HEK293 (cell line): ENCODE results near the gene ARHGAP32.

ENCODE experiments used
- CTCF ChIA-PET: fragments of 350-600 bp; formaldehyde crosslinking; extraction: SDS; loops from one replicate; lab custom pipeline; 2021; ENCODE audit warnings: antibody characterized with exemption; lab: Yijun Ruan, JAX
- POLR2A ChIA-PET: fragments of 300-600 bp; formaldehyde crosslinking; extraction: SDS; loops from one replicate; lab custom pipeline; 2020; ENCODE audit warnings: antibody characterized with exemption, inconsistent platforms; lab: Yijun Ruan, JAX
- H3K27ac ChIP-seq: fragments of 200-500 bp; sonication (Bioruptor generic); 2 replicates; pipeline ENCODE4 v1.5.1; 2014; ENCODE audit warnings: low read depth, low read length, control low read depth, inconsistent platforms; ENCODE audit errors: extremely low read depth
- H3K36me3 ChIP-seq, 2 experiments: fragments of 200-500 bp in 1 of 2; sonication (Bioruptor generic) in 1 of 2; 1 replicate in 1 of 2; 2 replicates in 1 of 2; pipeline ENCODE4 v1.5.1; 2014 to 2017; ENCODE audit warnings: inconsistent platforms in 2 of 2, low read length in 2 of 2; ENCODE audit not compliant: control insufficient read depth in 2 of 2, insufficient read depth in 1 of 2
- H3K4me1 ChIP-seq: fragments of 200-500 bp; sonication (Bioruptor generic); 2 replicates; pipeline ENCODE4 v1.5.1; 2014; ENCODE audit warnings: mild to moderate bottlenecking, low read length, inconsistent platforms; ENCODE audit not compliant: control insufficient read depth, insufficient read depth
- H3K4me3 ChIP-seq: 2 replicates; pipeline ENCODE4 v1.5.1; 2011; ENCODE audit warnings: low read depth, mild to moderate bottlenecking, control low read depth, low read length, moderate library complexity
- H3K9me3 ChIP-seq: fragments of 200-500 bp; sonication (Bioruptor generic); 2 replicates; pipeline ENCODE4 v1.5.1; 2014; ENCODE audit warnings: low read depth, low read length, inconsistent platforms; ENCODE audit not compliant: control insufficient read depth, insufficient read depth
- GLIS2 ChIP-seq: fragments of 450-650 bp; formaldehyde crosslinking; IDR thresholded peaks from 2 replicates; pipeline ENCODE4 v1.5.1; 2016; ENCODE audit warnings: missing biosample characterization, missing genetic modification characterization
- KLF7 ChIP-seq: fragments of 450-650 bp; formaldehyde crosslinking; IDR thresholded peaks from 2 replicates; pipeline ENCODE4 v1.5.1; 2016; ENCODE audit warnings: missing biosample characterization, missing genetic modification characterization, borderline replicate concordance
- PBX3 ChIP-seq: sonication (generic); formaldehyde crosslinking; IDR thresholded peaks from 2 replicates; pipeline ENCODE4 v1.8.1; 2022; ENCODE audit warnings: mild to moderate bottlenecking, moderate library complexity, missing genetic modification reagents
- SP2 ChIP-seq: fragments of 450-650 bp; formaldehyde crosslinking; IDR thresholded peaks from 2 replicates; pipeline ENCODE4 v1.5.1; 2016; ENCODE audit warnings: missing biosample characterization, missing genetic modification characterization
- YY2 ChIP-seq: fragments of 450-650 bp; formaldehyde crosslinking; IDR thresholded peaks from 2 replicates; pipeline ENCODE4 v1.5.1; 2016; ENCODE audit warnings: missing biosample characterization, missing genetic modification characterization
- ZBTB1 ChIP-seq: fragments of 450-650 bp; formaldehyde crosslinking; IDR thresholded peaks from 2 replicates; pipeline ENCODE4 v1.5.1; 2016; ENCODE audit warnings: missing biosample characterization, missing genetic modification characterization
- ZBTB26 ChIP-seq: fragments of 450-650 bp; formaldehyde crosslinking; optimal IDR thresholded peaks from 2 replicates; pipeline ENCODE3; 2016; ENCODE audit warnings: missing biosample characterization, mild to moderate bottlenecking, missing genetic modification characterization
- ZNF175 ChIP-seq: fragments of 450-650 bp; formaldehyde crosslinking; IDR thresholded peaks from 2 replicates; pipeline ENCODE4 v1.5.1; 2016; ENCODE audit warnings: missing biosample characterization, missing genetic modification characterization
- ZNF239 ChIP-seq: fragments of 450-650 bp; formaldehyde crosslinking; IDR thresholded peaks from 2 replicates; pipeline ENCODE4 v1.5.1; 2016; ENCODE audit warnings: missing biosample characterization, missing genetic modification characterization
- ZNF248 ChIP-seq: fragments of 450-650 bp; formaldehyde crosslinking; IDR thresholded peaks from 2 replicates; pipeline ENCODE4 v1.5.1; 2017; ENCODE audit warnings: missing biosample characterization, missing genetic modification characterization
- ZNF311 ChIP-seq: fragments of 450-650 bp; formaldehyde crosslinking; IDR thresholded peaks from 2 replicates; pipeline ENCODE4 v1.5.1; 2017; ENCODE audit warnings: missing biosample characterization, missing genetic modification characterization, borderline replicate concordance
- ZNF391 ChIP-seq: fragments of 450-650 bp; formaldehyde crosslinking; IDR thresholded peaks from 2 replicates; pipeline ENCODE4 v1.5.1; 2016; ENCODE audit warnings: low read depth, missing biosample characterization, missing genetic modification characterization, borderline replicate concordance
- ZNF423 ChIP-seq: fragments of 450-650 bp; formaldehyde crosslinking; IDR thresholded peaks from 2 replicates; pipeline ENCODE4 v1.5.1; 2016; ENCODE audit warnings: missing biosample characterization, missing genetic modification characterization
- ZNF530 ChIP-seq: fragments of 450-650 bp; formaldehyde crosslinking; IDR thresholded peaks from 2 replicates; pipeline ENCODE4 v1.5.1; 2016; ENCODE audit warnings: low read depth, missing biosample characterization, missing genetic modification characterization
- ZNF548 ChIP-seq: fragments of 450-650 bp; formaldehyde crosslinking; IDR thresholded peaks from 2 replicates; pipeline ENCODE4 v1.5.1; 2016; ENCODE audit warnings: missing biosample characterization, missing genetic modification characterization
- ZNF549 ChIP-seq: fragments of 450-650 bp; IDR thresholded peaks from 2 replicates; pipeline ENCODE4 v1.5.1; 2018; ENCODE audit warnings: missing biosample characterization, missing genetic modification characterization, mild to moderate bottlenecking, inconsistent platforms, moderate library complexity
- ZNF585B ChIP-seq: fragments of 450-650 bp; formaldehyde crosslinking; IDR thresholded peaks from 2 replicates; pipeline ENCODE4 v1.5.1; 2016; ENCODE audit warnings: missing biosample characterization, missing genetic modification characterization
- ZNF610 ChIP-seq: fragments of 450-650 bp; formaldehyde crosslinking; IDR thresholded peaks from 2 replicates; pipeline ENCODE4 v1.5.1; 2016; ENCODE audit warnings: missing biosample characterization, missing genetic modification characterization, borderline replicate concordance
- ZNF626 ChIP-seq: fragments of 450-650 bp; sonication (Bioruptor Pico); formaldehyde crosslinking; IDR thresholded peaks from 2 replicates; pipeline ENCODE4 v1.5.1; 2018; ENCODE audit warnings: missing biosample characterization, missing genetic modification characterization, inconsistent platforms
- ZNF629 ChIP-seq: fragments of 450-650 bp; formaldehyde crosslinking; IDR thresholded peaks from 2 replicates; pipeline ENCODE4 v1.5.1; 2017; ENCODE audit warnings: missing biosample characterization, missing genetic modification characterization
- ZNF785 ChIP-seq: fragments of 450-650 bp; formaldehyde crosslinking; IDR thresholded peaks from 2 replicates; pipeline ENCODE4 v1.5.1; 2016; ENCODE audit warnings: missing biosample characterization, missing genetic modification characterization
- ZNF830 ChIP-seq: fragments of 450-650 bp; IDR thresholded peaks from 2 replicates; pipeline ENCODE4 v1.5.0; 2018; ENCODE audit warnings: missing biosample characterization, missing genetic modification characterization, low read depth, mild to moderate bottlenecking, moderate library complexity
- ZNF843 ChIP-seq: fragments of 450-650 bp; formaldehyde crosslinking; IDR thresholded peaks from 2 replicates; pipeline ENCODE4 v1.5.1; 2016; ENCODE audit warnings: missing biosample characterization, missing genetic modification characterization
- TF ChIP-seq, protein P1 (sequence below): fragments of 450-650 bp; formaldehyde crosslinking; IDR thresholded peaks from 2 replicates; pipeline ENCODE4 v1.5.1; 2016; ENCODE audit warnings: missing biosample characterization, missing genetic modification characterization
- TF ChIP-seq, protein P2 (sequence below): fragments of 450-650 bp; formaldehyde crosslinking; IDR thresholded peaks from 2 replicates; pipeline ENCODE4 v1.5.1; 2016; ENCODE audit warnings: missing biosample characterization, missing genetic modification characterization

The ARHGAP32 gene

DNA sequence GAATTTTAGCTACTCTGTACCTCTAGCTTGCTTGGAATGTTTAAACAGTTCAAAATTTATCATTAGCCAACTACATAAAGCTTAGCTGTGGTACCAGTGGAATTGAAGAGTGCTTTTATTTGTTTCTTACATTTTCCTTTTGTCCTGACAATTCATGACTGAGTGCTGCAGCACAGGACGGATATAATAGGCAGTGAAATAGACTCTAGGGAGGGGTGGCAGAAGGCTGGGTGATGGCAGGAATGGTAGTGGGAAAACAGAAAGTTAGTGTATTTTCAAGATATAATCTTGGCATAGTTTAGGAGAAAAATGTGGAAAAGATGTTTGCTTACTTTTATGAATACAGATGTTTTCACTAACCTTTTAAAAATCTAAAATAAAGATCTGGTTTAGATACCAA is 31.1 kb upstream of the ARHGAP32 start:
- no peaks in the 10 kb centered on the region for H3K9me3 ChIP-seq
- no peaks in the 10 kb centered on the region for H3K36me3 ChIP-seq
- ChIA-PET CTCF (interaction anchor here (0.7 kb wide), 1 partner anchor 35 kb away, joined by 3 read pairs; no protein-coding TSS in a partner anchor), POLR2A (no interaction called here)
- TF ChIP-seq ZNF785 (tag by site-specific recombination) (no peak), ZNF629 (no peak), ZNF830 (no peak), ZNF391 (tag by site-specific recombination) (no peak), ZNF843 (no peak), ZBTB26 (tag by site-specific recombination) (no peak)
- H3K4me1 ChIP-seq = 0 out of 2 replicates have a peak, but pooled peaks cover 2% of the 10 kb centered on the region
- H3K27ac ChIP-seq = no peak overlapping the region
- H3K4me3 ChIP-seq = no peak overlapping the region

DNA sequence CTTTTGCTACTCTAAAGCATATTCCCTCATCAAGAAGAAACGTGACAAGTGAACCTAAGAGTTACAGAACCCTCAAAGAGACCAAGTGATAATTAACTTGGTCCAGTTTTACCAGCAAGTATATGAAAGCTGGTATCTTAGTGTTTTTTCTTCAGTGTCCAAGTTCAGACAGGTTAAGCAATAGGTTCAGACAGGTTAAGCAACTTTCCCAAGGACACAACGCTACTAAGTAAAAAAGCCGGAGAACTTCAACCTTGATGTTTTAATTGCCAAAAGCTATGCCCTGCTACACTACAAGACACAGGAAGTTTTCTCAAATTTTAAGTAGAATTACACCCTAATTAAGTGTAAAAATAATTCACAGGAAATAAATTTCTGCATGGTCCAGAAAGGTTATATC is 30.0 kb upstream of the ARHGAP32 start:
- POLR2A ChIA-PET = no interaction called here
- CTCF ChIA-PET = no interaction called here
- TF ChIP-seq ZNF610 (tag by site-specific recombination) (no peak), PBX3 (no peak), ZNF548 (tag by site-specific recombination) (no peak), GLIS2 (tag by site-specific recombination) (no peak), ZNF423 (tag by site-specific recombination) (no peak), ZNF530 (tag by site-specific recombination) (no peak), ZBTB1 (tag by site-specific recombination) (no peak), ZNF626 (no peak), ZNF311 (tag by site-specific recombination) (no peak), ZNF239 (tag by site-specific recombination) (no peak), ZNF175 (tag by site-specific recombination) (no peak), ZNF549 (no peak), KLF7 (tag by site-specific recombination) (no peak), SP2 (tag by site-specific recombination) (no peak), ZNF248 (tag by site-specific recombination) (no peak), YY2 (tag by site-specific recombination) (no peak), ZNF585B (no peak)
- TF ChIP-seq, protein P1, sequence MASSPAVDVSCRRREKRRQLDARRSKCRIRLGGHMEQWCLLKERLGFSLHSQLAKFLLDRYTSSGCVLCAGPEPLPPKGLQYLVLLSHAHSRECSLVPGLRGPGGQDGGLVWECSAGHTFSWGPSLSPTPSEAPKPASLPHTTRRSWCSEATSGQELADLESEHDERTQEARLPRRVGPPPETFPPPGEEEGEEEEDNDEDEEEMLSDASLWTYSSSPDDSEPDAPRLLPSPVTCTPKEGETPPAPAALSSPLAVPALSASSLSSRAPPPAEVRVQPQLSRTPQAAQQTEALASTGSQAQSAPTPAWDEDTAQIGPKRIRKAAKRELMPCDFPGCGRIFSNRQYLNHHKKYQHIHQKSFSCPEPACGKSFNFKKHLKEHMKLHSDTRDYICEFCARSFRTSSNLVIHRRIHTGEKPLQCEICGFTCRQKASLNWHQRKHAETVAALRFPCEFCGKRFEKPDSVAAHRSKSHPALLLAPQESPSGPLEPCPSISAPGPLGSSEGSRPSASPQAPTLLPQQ (tag by site-specific recombination) = no peak
- TF ChIP-seq, protein P2, sequence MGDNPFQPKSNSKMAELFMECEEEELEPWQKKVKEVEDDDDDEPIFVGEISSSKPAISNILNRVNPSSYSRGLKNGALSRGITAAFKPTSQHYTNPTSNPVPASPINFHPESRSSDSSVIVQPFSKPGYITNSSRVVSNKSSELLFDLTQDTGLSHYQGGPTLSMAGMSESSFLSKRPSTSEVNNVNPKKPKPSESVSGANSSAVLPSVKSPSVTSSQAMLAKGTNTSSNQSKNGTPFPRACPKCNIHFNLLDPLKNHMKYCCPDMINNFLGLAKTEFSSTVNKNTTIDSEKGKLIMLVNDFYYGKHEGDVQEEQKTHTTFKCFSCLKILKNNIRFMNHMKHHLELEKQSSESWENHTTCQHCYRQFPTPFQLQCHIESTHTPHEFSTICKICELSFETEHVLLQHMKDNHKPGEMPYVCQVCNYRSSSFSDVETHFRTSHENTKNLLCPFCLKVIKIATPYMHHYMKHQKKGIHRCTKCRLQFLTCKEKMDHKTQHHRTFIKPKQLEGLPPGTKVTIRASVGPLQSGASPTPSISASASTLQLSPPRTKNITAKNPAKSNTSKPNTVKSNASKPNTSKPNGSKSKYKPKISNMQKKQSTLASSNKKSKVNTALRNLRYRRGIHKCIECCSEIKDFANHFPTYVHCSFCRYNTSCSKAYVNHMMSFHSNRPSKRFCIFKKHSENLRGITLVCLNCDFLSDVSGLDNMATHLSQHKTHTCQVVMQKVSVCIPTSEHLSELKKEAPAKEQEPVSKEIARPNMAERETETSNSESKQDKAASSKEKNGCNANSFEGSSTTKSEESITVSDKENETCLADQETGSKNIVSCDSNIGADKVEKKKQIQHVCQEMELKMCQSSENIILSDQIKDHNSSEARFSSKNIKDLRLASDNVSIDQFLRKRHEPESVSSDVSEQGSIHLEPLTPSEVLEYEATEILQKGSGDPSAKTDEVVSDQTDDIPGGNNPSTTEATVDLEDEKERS (tag by site-specific recombination) = no peak

More for the DNA sequence above, 30.0 kb upstream of the ARHGAP32 start:
- Histone ChIP-seq H3K4me3 (no peak overlapping the region), H3K27ac (no peak overlapping the region), H3K4me1 (0 out of 2 replicates have a peak, but pooled peaks cover 2% of the 10 kb centered on the region), H3K36me3 (no peaks in the 10 kb centered on the region), H3K9me3 (no peaks in the 10 kb centered on the region)
